GM19463 (cell line): ENCODE data around the gene SLC22A12.

Experiments
- ATAC-seq: cut with Tn5 transposase; IDR thresholded peaks from one replicate; pipeline ENCODE4 v1.9.1; 2021; ENCODE audit warnings: mild to moderate bottlenecking, moderate library complexity; ENCODE audit not compliant: unreplicated experiment

SLC22A12 gene

GRCh38 chr11:64562723-64563351 lies 28.2 kb upstream of the SLC22A12 start:
- no peak for ATAC-seq

- no peak for ATAC-seq
Observed at GRCh38 chr11:64563966-64564365, 27.1 kb upstream of the SLC22A12 start.

- ATAC-seq: no peak
Observed at GRCh38 chr11:64564419-64564818, 26.6 kb upstream of the SLC22A12 start.

- ATAC-seq: no peak
Observed at GRCh38 chr11:64564947-64565889, 25.8 kb upstream of the SLC22A12 start.

- ATAC-seq: no peak
Observed at GRCh38 chr11:64566042-64566914, 24.7 kb upstream of the SLC22A12 start.

- ATAC-seq: no peak
Observed at GRCh38 chr11:64566915-64567891, 23.8 kb upstream of the SLC22A12 start.

- no peak for ATAC-seq
Observed at GRCh38 chr11:64568041-64568571, 22.9 kb upstream of the SLC22A12 start.

GRCh38 chr11:64568584-64569140 lies 22.4 kb upstream of the SLC22A12 start:
- ATAC-seq: no peak

- ATAC-seq: no peak
Observed at GRCh38 chr11:64569300-64569970, 21.6 kb upstream of the SLC22A12 start.

GRCh38 chr11:64570341-64570740 lies 20.7 kb upstream of the SLC22A12 start:
- no peak for ATAC-seq

- no peak for ATAC-seq
Observed at GRCh38 chr11:64571050-64571409, 20.0 kb upstream of the SLC22A12 start.

- ATAC-seq: no peak
Observed at GRCh38 chr11:64571410-64572091, 19.5 kb upstream of the SLC22A12 start.

GRCh38 chr11:64572143-64572542 lies 18.9 kb upstream of the SLC22A12 start:
- no peak for ATAC-seq

- ATAC-seq: no peak
Observed at GRCh38 chr11:64577202-64577601, 13.8 kb upstream of the SLC22A12 start.

- no peak for ATAC-seq
Observed at GRCh38 chr11:64580412-64580811, 10.6 kb upstream of the SLC22A12 start.

- ATAC-seq: no peak
Observed at GRCh38 chr11:64581057-64581523, 9.9 kb upstream of the SLC22A12 start.

GRCh38 chr11:64582885-64583284 lies 8.1 kb upstream of the SLC22A12 start:
- no peak for ATAC-seq
